Activated CD8-positive, alpha-beta memory T cell treated with anti-CD3 and anti-CD28 coated beads for 48 hours (primary cell): ENCODE results near the gene SETD9.
A peak's percentile ranks its signal among the peaks of the same experiment; 100 is the strongest.

Experiments used
- DNase-seq, 3 experiments: peaks; one replicate each; pipeline ENCODE4 v3.0.0-alpha.2; 2020; ENCODE audit warnings: low read depth in 2 of 3, low spot score in 2 of 3

Gene SETD9

DNA sequence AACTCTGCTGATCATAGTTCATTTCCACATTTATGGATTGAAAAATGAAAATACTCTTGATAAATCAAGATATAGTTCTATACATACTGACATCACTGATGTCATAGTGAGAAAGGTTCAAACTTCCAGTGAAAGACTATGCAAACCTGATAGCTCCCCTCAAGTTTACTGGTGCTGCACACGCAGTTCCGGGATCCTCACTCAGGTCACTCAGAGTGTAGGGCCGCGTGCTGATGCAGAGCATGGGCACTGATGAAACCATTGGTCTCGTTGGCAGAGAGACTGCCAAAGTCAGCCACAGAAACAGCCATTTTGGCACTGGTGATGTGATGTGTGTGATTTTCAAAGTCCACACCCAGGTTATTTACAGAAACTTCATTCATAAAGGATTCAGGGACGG lies 13.5 kb downstream of the SETD9 start:
- DNase-seq = no peak

DNA sequence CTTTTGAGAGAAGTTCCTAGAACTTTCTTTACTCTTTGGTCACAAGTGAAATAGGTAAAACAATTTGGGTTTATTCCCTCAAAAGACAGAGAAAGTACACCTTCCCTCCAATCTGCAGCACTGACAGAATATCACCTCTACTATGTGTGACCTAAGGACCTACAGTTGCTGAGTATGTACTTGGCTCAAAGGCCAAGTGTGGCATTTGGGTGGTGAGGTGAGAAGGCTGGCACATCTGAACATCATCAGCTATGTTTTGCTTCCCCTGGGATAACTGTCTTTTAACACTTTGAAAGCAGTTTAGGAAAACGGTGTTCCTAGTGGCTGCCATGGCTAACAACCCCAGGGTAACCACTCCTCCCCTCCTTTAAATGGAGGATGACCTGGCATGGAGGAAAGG lies 24.9 kb downstream of the SETD9 start:
- no peak for DNase-seq

- DNase-seq = no peak
Measured at GRCh38 chr5:56938858-56939257, 29.5 kb downstream of the SETD9 start.

- DNase-seq = no peak
Measured at GRCh38 chr5:56941981-56942380, 32.6 kb downstream of the SETD9 start.

GRCh38 chr5:56947052-56947451 lies 37.7 kb downstream of the SETD9 start:
- DNase-seq = no peak

DNA sequence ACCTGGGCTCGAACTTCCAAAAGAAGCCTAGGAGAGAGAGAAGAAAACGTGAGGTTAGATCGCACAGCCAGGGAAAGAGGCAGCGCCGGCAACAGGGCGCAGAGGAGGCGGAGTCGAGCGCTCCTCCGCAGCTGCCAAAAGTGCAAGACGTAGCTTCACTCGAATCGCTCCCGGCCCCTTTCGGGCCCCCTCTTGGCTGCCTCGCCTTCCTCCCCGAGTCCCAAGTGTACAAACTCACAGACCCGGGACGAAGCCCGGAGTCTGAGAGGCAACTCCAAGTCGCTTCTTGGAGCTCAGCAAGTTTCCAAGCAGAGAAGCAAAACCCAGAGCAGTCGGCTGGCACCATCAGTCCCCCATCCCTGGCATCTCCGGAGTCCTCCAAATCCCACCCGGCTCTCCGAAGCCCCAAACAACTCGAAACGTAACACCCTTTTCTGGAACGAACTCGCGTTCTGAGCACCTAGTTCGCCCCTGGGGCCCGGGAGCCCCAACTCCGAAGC lies 41.3 kb downstream of the SETD9 start:
- DNase-seq = peak; percentile 10 to 27 (median 23)

DNA sequence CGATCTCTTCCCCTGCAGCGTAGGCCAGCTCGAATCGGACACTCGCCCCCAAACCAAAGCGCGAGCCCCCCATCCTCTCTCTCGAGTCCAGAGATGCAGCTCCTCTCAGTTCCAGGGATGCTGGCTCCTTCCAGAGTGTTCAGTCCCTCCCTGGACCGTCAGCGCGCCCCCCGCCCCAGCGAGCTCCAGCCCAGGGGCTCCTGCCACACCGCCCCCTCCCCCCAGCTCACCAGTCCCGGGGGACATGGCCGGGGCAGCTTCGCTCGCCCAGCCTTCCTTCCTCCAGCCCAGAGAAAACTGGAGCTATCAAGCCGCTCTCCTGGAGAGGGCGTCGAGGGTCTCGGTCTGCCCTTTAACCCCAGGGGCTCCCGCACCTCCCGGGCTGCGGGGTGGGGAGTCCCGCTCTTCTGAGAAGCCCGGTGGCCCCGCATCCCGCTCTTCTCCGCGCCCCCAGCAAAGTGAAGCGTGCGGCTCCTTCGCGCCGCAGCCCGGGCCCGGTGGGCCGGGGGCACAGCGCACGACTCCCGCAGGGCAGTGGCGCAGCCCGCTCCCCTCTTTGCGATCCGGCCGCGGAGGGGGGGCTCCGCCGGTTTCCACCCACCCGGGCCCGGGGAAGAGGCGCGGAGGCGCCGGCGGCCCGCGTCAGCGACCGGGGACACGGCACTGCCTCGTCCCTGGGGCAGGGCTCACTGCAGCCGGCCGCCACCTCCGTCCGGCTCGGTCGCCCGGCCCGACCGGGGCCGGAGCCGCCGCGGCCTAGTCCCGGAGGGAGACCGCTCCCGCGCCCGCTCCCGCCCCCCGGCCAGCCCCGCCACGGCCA lies 41.9 kb downstream of the SETD9 start:
- peak in 2 of 3 experiments; percentile 6 to 10 for DNase-seq

- peak; percentile 50 to 55 (median 51) for DNase-seq
Measured at GRCh38 chr5:56951946-56952691, 42.7 kb downstream of the SETD9 start, which contains the start of gene MIER3. Gene MIER3, minus strand, starts transcription at chr5:56952123. Its CDS starts 21 bp downstream, at chr5:56952102.

DNA sequence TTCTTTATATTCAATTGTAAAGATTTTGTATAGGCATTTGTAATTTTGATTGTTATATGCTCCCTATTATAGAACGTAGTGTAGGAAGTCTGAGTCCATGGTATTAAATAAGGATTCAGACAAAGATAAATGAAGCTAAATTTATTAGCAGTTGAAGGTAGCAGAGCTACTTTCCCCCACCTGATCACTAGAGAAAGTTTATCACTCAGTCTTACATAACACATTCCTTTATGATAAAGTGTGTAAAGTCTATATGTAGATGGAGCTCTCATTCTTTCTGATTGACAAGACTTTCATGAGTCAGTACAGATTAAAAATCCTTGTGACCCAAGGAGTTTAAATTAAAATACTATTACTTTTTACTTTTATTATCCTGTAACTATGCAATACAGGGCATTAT lies 44.9 kb downstream of the SETD9 start:
- DNase-seq = no peak

- no peak for DNase-seq
Measured at GRCh38 chr5:56958595-56958994, 49.2 kb downstream of the SETD9 start.

- DNase-seq = no peak
Measured at GRCh38 chr5:56959326-56959725, 49.9 kb downstream of the SETD9 start.

DNA sequence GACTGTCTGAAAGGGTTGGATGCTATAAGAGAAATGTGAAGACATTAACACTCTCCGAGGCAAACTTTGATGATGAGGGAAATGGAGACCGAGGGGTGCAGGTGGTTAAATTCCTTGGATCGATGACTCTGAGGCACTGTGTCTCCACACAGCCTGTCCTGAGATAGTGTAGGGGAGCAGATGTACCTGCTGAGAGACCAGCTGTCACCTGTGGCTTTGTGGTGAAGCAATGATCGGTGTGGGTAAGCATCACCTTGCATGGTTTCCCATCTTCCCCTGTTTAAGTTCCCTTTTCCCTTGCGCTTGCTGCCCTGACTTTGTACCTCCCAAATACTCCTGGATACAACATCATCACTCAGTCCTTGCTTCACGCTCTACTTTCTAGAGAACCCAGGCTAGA lies 52.4 kb downstream of the SETD9 start:
- no peak for DNase-seq

DNA sequence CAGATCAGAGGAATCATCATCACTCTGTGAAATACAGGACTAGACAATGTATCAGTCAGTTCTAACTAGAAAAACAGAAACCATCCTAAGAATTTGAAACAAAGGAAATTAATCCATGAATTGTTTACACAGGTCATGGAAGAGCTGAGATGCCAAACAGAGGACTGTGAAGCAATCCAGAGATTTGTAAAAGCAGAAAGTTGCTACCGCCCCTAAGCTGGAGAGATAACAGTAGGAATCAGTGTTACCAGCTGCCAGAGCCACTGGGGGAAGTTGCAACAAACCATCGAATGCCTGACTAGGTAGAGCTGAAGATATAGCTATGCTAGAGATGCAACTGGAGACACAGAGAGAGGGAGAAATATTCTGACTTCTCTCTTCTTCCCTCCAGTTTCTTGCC lies 52.9 kb downstream of the SETD9 start:
- DNase-seq = no peak

- no peak for DNase-seq
Measured at GRCh38 chr5:56963246-56963645, 53.9 kb downstream of the SETD9 start.

- DNase-seq = no peak
Measured at GRCh38 chr5:56964173-56964572, 54.8 kb downstream of the SETD9 start.
